ENCODE results near the gene CAPNS2. TPM values are rescaled to one million over a fixed set of nuclear protein-coding genes. Genes with fewer than 3 reads are reported as not detected.
"Not testable (repeated sequence)": the region's sequence is repeated elsewhere in the genome, so short reads cannot be mapped to it uniquely, and the experiment has no call there.

CAPNS2 gene
- total RNA-seq, 2 experiments from 2014 or later, result not detected

GRCh38 chr16:55615071-55615470, 48.6 kb downstream of the CAPNS2 start:
- H3K4me1 Mint-ChIP-seq (ENCODE audit: low read depth), result no peaks in the 10 kb centered on the region
- peaks cover 12% of the 10 kb centered on the region for H3K27me3 Mint-ChIP-seq
- ChIA-PET CTCF (no interaction called here), POLR2A (no interaction called here)
- no peaks in the 10 kb centered on the region for H3K36me3 Mint-ChIP-seq
- H3K9me3 Mint-ChIP-seq, result no peaks in the 10 kb centered on the region
- intact Hi-C loops (cut with micrococcal nuclease), result no loop called here
- H3K4me3 Mint-ChIP-seq, result no peak overlapping the region
- no peak for DNase-seq
- no peak overlapping the region for H3K27ac Mint-ChIP-seq

GRCh38 chr16:55615670-55616069, 49.2 kb downstream of the CAPNS2 start:
- CTCF ChIA-PET; intact Hi-C loops (cut with micrococcal nuclease); H3K36me3 Mint-ChIP-seq; DNase-seq; POLR2A ChIA-PET; H3K4me3 Mint-ChIP-seq; H3K9me3 Mint-ChIP-seq; H3K4me1 Mint-ChIP-seq (ENCODE audit: low read depth); H3K27ac Mint-ChIP-seq: not testable (repeated sequence)
- peaks cover 12% of the 10 kb centered on the region for H3K27me3 Mint-ChIP-seq

Other genes with a start within 250 kb of the CAPNS2 start
- gene IRX6, start 242.5 kb upstream of the CAPNS2 start, total RNA-seq, result not detected
- not detected for gene MMP2, start 87.5 kb upstream of the CAPNS2 start, total RNA-seq
- gene LPCAT2, start 57.6 kb upstream of the CAPNS2 start, total RNA-seq, result under 1 TPM; 0.12 to 0.40 TPM
- gene SLC6A2, start 89.3 kb downstream of the CAPNS2 start, total RNA-seq, result not detected